Endodermal cell (in vitro differentiated cells): ENCODE measurements around the gene RASGEF1C. TPM values are rescaled to one million over a fixed set of nuclear protein-coding genes. Genes with fewer than 3 reads are reported as not detected.

Source experiments
- DNase-seq: peaks from one replicate; pipeline ENCODE4 v3.0.0-alpha.2; 2017
- H3K27ac ChIP-seq: 2 replicates; pipeline ENCODE4 v1.5.1; 2013; ENCODE audit warnings: mild to moderate bottlenecking, low read depth, low read length, moderate library complexity
- H3K27me3 ChIP-seq: 2 replicates; pipeline ENCODE4 v1.6.1; 2013; ENCODE audit warnings: mild to moderate bottlenecking, low read length, moderate library complexity; ENCODE audit not compliant: insufficient read depth, control insufficient read depth, poor library complexity, severe bottlenecking
- H3K36me3 ChIP-seq: 2 replicates; pipeline ENCODE4 v1.7.0; 2013; ENCODE audit warnings: mild to moderate bottlenecking, low read length, moderate library complexity; ENCODE audit not compliant: control insufficient read depth, insufficient read depth
- H3K4me1 ChIP-seq: one replicate; pipeline ENCODE4 v1.7.0; 2013; ENCODE audit warnings: low read length; ENCODE audit not compliant: control insufficient read depth, insufficient read depth
- H3K4me3 ChIP-seq: 2 replicates; pipeline ENCODE4 v1.5.1; 2013; ENCODE audit warnings: mild to moderate bottlenecking, low read length, moderate library complexity
- H3K9ac ChIP-seq: 2 replicates; pipeline ENCODE4 v1.6.1; 2013; ENCODE audit warnings: mild to moderate bottlenecking, low read length, moderate library complexity; ENCODE audit not compliant: poor library complexity, severe bottlenecking; ENCODE audit errors: extremely low read depth
- H3K9me3 ChIP-seq: 2 replicates; pipeline ENCODE4 v1.6.1; 2013; ENCODE audit warnings: mild to moderate bottlenecking, low read length, moderate library complexity; ENCODE audit not compliant: control insufficient read depth
- H3K27ac Mint-ChIP-seq: 2 replicates; pipeline ENCODE4 v1.8.0; 2020; ENCODE audit warnings: mixed read lengths
- H3K27me3 Mint-ChIP-seq: 2 replicates; pipeline ENCODE4 v1.8.0; 2021; ENCODE audit warnings: mild to moderate bottlenecking, mixed read lengths; ENCODE audit not compliant: insufficient read depth
- H3K36me3 Mint-ChIP-seq: 2 replicates; pipeline ENCODE4 v1.8.0; 2020; ENCODE audit warnings: low read depth, mixed read lengths
- H3K4me1 Mint-ChIP-seq: 2 replicates; pipeline ENCODE4 v1.8.0; 2020; ENCODE audit warnings: mixed read lengths
- H3K4me3 Mint-ChIP-seq: 2 replicates; pipeline ENCODE4 v1.8.0; 2020; ENCODE audit warnings: mild to moderate bottlenecking, moderate library complexity, mixed read lengths
- H3K9me3 Mint-ChIP-seq: 2 replicates; pipeline ENCODE4 v1.8.0; 2020; ENCODE audit warnings: mild to moderate bottlenecking, mixed read lengths
- CTCF ChIP-seq: fragments of 200-600 bp; sonication (generic); conservative IDR thresholded peaks from 2 replicates; pipeline ENCODE4 v1.5.0; 2021; ENCODE audit warnings: antibody characterized with exemption, mild to moderate bottlenecking
- WGBS, 2 experiments: methylation state at CpG; one replicate each; pipeline versions ENCODE4 v1.1.5 to v1.1.7; 2013; ENCODE audit warnings: missing lambda C conversion rate in 2 of 2, mixed read lengths in 1 of 2; ENCODE audit not compliant: insufficient coverage in 1 of 2, insufficient read length in 1 of 2; 5-methylcytosine and 5-hydroxymethylcytosine counted together
- total RNA-seq, 2 donors: library from RNA; stranded (reverse); fragmentation: NEBNext Ultra II Directional in 1 of 2; extraction: Animal tissue kit (Norgen Biotek cat#: 25700) in 1 of 2; gene quantifications; 2 replicates in 1 of 2; 3 replicates in 1 of 2; pipeline ENCODE4 v1.2.1, GENCODE V29; 2021

RASGEF1C gene
- total RNA-seq, 2 donors from 2014 or later = 0.62 to 0.75 TPM

GRCh38 chr5:180157866-180158265 is 51.1 kb downstream of the RASGEF1C start:
- no peak for DNase-seq
- no peaks in the 10 kb centered on the region for H3K36me3 ChIP-seq
- no peak overlapping the region for H3K27ac ChIP-seq
- Mint-ChIP-seq H3K27me3 (peaks cover 5% of the 10 kb centered on the region), H3K36me3 (no peaks in the 10 kb centered on the region), H3K9me3 (no peaks in the 10 kb centered on the region), H3K4me3 (no peak overlapping the region), H3K4me1 (no peaks in the 10 kb centered on the region), H3K27ac (no peak overlapping the region)
- H3K9ac ChIP-seq = no peak overlapping the region
- TF ChIP-seq CTCF = no peak
- no peak overlapping the region for H3K4me3 ChIP-seq
- no peaks in the 10 kb centered on the region for H3K4me1 ChIP-seq
- no peaks in the 10 kb centered on the region for H3K27me3 ChIP-seq
- WGBS, 2 experiments = 94 to 96% methylated on average over 6 of the region's 6 CpGs
- H3K9me3 ChIP-seq = no peaks in the 10 kb centered on the region

GRCh38 chr5:180156141-180156540 is 52.9 kb downstream of the RASGEF1C start:
- peak; percentile 70 for DNase-seq
- Histone ChIP-seq H3K4me3 (no peak overlapping the region), H3K36me3 (no peaks in the 10 kb centered on the region), H3K27ac (no peak overlapping the region), H3K4me1 (no peaks in the 10 kb centered on the region), H3K27me3 (no peaks in the 10 kb centered on the region), H3K9me3 (no peaks in the 10 kb centered on the region), H3K9ac (no peak overlapping the region)
- Mint-ChIP-seq H3K4me1 (no peaks in the 10 kb centered on the region), H3K9me3 (no peaks in the 10 kb centered on the region), H3K36me3 (no peaks in the 10 kb centered on the region), H3K27ac (no peak overlapping the region), H3K4me3 (no peak overlapping the region), H3K27me3 (peaks cover 5% of the 10 kb centered on the region)
- WGBS, 2 experiments = 89 to 91% methylated on average over 9 to 10 of the region's 10 CpGs
- TF ChIP-seq CTCF = peak; percentile 49

GRCh38 chr5:180155365-180155926 is 53.6 kb downstream of the RASGEF1C start:
- Mint-ChIP-seq H3K4me3 (no peak overlapping the region), H3K4me1 (no peaks in the 10 kb centered on the region), H3K36me3 (no peaks in the 10 kb centered on the region), H3K9me3 (no peaks in the 10 kb centered on the region), H3K27ac (no peak overlapping the region), H3K27me3 (peaks cover 4% of the 10 kb centered on the region)
- WGBS, 2 experiments = 92 to 96% methylated on average over 15 to 17 of the region's 17 CpGs
- Histone ChIP-seq H3K4me3 (no peak overlapping the region), H3K27ac (no peak overlapping the region), H3K9me3 (no peaks in the 10 kb centered on the region), H3K9ac (no peak overlapping the region), H3K4me1 (no peaks in the 10 kb centered on the region), H3K27me3 (no peaks in the 10 kb centered on the region), H3K36me3 (no peaks in the 10 kb centered on the region)
- TF ChIP-seq CTCF = no peak
- no peak for DNase-seq
